ENCODE measurements around the gene ACTRT2. TPM values are rescaled to one million over a fixed set of nuclear protein-coding genes. Genes with fewer than 3 reads are reported as not detected.

Gene ACTRT2
- total and polyA plus RNA-seq, 2 of the 8 experiments (the other 6 are each of a cell fraction or from before 2014, with no cell fraction given) = not detected

DNA sequence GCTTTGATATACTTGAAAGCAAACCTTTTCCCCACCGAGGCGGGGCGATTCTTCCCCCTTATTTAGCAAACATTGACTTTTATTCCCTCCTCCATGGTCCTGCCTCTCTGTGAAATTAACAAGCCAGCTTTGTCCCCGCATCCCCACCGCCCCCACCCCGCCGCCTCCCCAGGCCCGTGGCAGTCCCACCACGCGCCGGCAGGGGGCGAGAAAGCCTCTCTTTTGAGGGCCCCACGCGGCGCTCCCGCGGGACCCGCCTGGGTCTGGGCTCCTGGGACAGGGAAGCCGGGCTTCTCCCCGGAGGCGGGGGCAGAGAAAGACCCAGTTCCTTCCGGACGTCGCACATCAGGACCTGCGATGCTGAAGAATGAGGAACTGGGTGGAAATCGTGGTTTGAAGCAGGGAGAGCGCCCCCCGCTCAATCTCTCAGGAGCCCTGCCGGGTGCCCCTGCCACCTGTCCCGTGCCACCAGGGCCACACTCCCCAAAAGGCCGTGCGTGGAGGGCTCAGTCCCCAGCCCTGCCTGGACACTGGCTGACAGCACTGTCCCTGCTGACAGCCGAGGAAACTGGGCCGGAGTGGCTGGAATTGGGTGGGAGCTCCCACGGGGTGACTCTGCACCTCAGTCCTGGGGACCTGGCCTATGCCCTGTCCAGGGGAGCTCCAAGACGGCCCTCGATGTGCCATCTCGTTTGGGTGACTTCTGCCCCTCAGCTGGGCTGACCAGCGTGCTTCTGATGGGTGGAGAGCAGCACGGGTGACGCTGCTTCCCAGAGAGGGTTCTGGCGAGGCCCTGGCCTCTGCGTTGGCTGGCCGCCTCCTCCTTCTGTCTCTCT, 8.6 kb upstream of the ACTRT2 start (continued):
- TF ChIP-seq, protein P1, sequence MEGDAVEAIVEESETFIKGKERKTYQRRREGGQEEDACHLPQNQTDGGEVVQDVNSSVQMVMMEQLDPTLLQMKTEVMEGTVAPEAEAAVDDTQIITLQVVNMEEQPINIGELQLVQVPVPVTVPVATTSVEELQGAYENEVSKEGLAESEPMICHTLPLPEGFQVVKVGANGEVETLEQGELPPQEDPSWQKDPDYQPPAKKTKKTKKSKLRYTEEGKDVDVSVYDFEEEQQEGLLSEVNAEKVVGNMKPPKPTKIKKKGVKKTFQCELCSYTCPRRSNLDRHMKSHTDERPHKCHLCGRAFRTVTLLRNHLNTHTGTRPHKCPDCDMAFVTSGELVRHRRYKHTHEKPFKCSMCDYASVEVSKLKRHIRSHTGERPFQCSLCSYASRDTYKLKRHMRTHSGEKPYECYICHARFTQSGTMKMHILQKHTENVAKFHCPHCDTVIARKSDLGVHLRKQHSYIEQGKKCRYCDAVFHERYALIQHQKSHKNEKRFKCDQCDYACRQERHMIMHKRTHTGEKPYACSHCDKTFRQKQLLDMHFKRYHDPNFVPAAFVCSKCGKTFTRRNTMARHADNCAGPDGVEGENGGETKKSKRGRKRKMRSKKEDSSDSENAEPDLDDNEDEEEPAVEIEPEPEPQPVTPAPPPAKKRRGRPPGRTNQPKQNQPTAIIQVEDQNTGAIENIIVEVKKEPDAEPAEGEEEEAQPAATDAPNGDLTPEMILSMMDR (IDR thresholded peaks at IDR 0.05; ENCODE audit: control extremely low read depth in 1 of 3, insufficient read depth in 1 of 3, low read depth in 1 of 3, low read length in 3 of 3) = peak; percentile 21 to 51 (median 40)

Measured in H1 (cell line).